GM12878 (cell line): Measurements from ENCODE around the gene C1S. TPM values are rescaled to one million over a fixed set of nuclear protein-coding genes. Genes with fewer than 3 reads are reported as not detected.

ENCODE experiments used
- ATAC-seq: fragments of 200-7000 bp; cut with Tn5 transposase; 3 replicates; pipeline ENCODE4 v1.9.1; 2020; ENCODE audit warnings: mild to moderate bottlenecking, moderate library complexity
- BruUV-seq: library from RNA; stranded (reverse); fragments of 400-500 nt; replicated peaks from 2 replicates; lab custom pipeline; 2021; lab: Mats Ljungman, UMichigan
- CTCF ChIA-PET: fragments of 300-600 bp; sonication (Branson Sonifier 250); formaldehyde crosslinking; extraction: SDS; loops from one replicate; lab custom pipeline; 2021; ENCODE audit warnings: inconsistent platforms; lab: Yijun Ruan, JAX
- POLR2A ChIA-PET: fragments of 350-600 bp; formaldehyde crosslinking; extraction: SDS; loops from one replicate; lab custom pipeline; 2021; ENCODE audit warnings: inconsistent platforms; lab: Charles Lee
- RAD21 ChIA-PET: fragments of 300-600 bp; sonication (Branson Sonifier 250); formaldehyde crosslinking; loops from one replicate; lab custom pipeline; 2023; ENCODE audit warnings: antibody characterized with exemption; ENCODE audit not compliant: unreplicated experiment; lab: Charles Lee
- SMC1A ChIA-PET: fragments of 300-600 bp; sonication (Branson Sonifier 250); formaldehyde crosslinking; loops from one replicate; lab custom pipeline; 2023; ENCODE audit not compliant: unreplicated experiment, uncharacterized antibody; lab: Charles Lee
- DNase-seq: peaks from one replicate; pipeline ENCODE4 v3.0.0-alpha.2; 2011; ENCODE audit warnings: low read depth, low spot score
- FAIRE-seq: peaks from 3 replicates; lab custom pipeline; 2011; peaks lifted over from hg19 to GRCh38; lab: Jason Lieb, UNC
- H2AFZ ChIP-seq: 2 replicates; pipeline ENCODE4 v1.6.0; 2011; ENCODE audit warnings: low read depth, low read length, control low read depth; ENCODE audit not compliant: control insufficient read depth
- H3K27ac ChIP-seq: 2 replicates; pipeline ENCODE4 v1.5.1; 2011; ENCODE audit warnings: control low read depth; ENCODE audit not compliant: control insufficient read depth, insufficient read depth
- H3K27me3 ChIP-seq, 2 experiments: replicated peaks in 1 of 2; 2 replicates each; pipeline versions ENCODE4 v1.6.0 to v1.6.1; 2011; ENCODE audit warnings: low read length in 1 of 2; ENCODE audit not compliant: control insufficient read depth in 2 of 2, insufficient read depth in 2 of 2
- H3K36me3 ChIP-seq, 2 experiments: 2 replicates each; pipeline ENCODE4 v1.5.1; 2011; ENCODE audit warnings: low read length in 1 of 2; ENCODE audit not compliant: control insufficient read depth in 2 of 2, insufficient read depth in 2 of 2
- H3K4me1 ChIP-seq: 2 replicates; pipeline ENCODE4 v1.6.1; 2011; ENCODE audit warnings: mild to moderate bottlenecking, low read length, moderate library complexity, mixed read lengths; ENCODE audit not compliant: control insufficient read depth, insufficient read depth
- H3K4me2 ChIP-seq: 2 replicates; pipeline ENCODE4 v1.6.0; 2011; ENCODE audit warnings: control low read depth; ENCODE audit not compliant: control insufficient read depth, insufficient read depth
- H3K4me3 ChIP-seq: fragments of 200-600 bp; sonication (generic); 2 replicates; pipeline ENCODE4 v1.5.1; 2016
- H3K79me2 ChIP-seq: 2 replicates; pipeline ENCODE4 v1.6.0; 2011; ENCODE audit warnings: low read length; ENCODE audit not compliant: control insufficient read depth, insufficient read depth
- H3K9ac ChIP-seq: 2 replicates; pipeline ENCODE4 v1.8.0; 2011; ENCODE audit warnings: low read length, control low read depth, mixed read lengths; ENCODE audit not compliant: control insufficient read depth, insufficient read depth
- H3K9me3 ChIP-seq: replicated peaks from 3 replicates; pipeline ENCODE4 v1.5.1; 2011; ENCODE audit warnings: mild to moderate bottlenecking, low read length; ENCODE audit not compliant: control insufficient read depth, insufficient read depth
- H4K20me1 ChIP-seq: 2 replicates; pipeline ENCODE4 v1.6.0; 2011; ENCODE audit not compliant: control insufficient read depth, insufficient read depth
- CBFB ChIP-seq: IDR thresholded peaks from 2 replicates; pipeline ENCODE4 v1.6.1; 2016; ENCODE audit warnings: antibody characterized with exemption, low read depth
- CBX5 ChIP-seq: sonication (generic); IDR thresholded peaks from 2 replicates; pipeline ENCODE4 v1.6.1; 2016; ENCODE audit warnings: low read depth, moderate library complexity, mild to moderate bottlenecking, inconsistent platforms
- IRF4 ChIP-seq: IDR thresholded peaks from 2 replicates; pipeline ENCODE4 v1.6.1; 2011; ENCODE audit warnings: low read depth, low read length
- TCF7 ChIP-seq: IDR thresholded peaks from 2 replicates; pipeline ENCODE4 v1.6.1; 2014; ENCODE audit warnings: antibody characterized with exemption, borderline replicate concordance
- ZNF384 ChIP-seq: IDR thresholded peaks from 2 replicates; pipeline ENCODE4 v1.6.1; 2012; ENCODE audit warnings: low read depth, mild to moderate bottlenecking, low read length, improper control_type of control experiment, borderline replicate concordance
- WGBS: methylation state at CpG from one replicate; pipeline ENCODE4 v1.1.6; 2016; ENCODE audit warnings: low lambda C conversion rate; ENCODE audit not compliant: insufficient replicate concordance, insufficient coverage; ENCODE audit errors: missing lambda C conversion rate; 5-methylcytosine and 5-hydroxymethylcytosine counted together
- in situ Hi-C: fragments of 300-500 bp; cut with MboI; formaldehyde crosslinking; loops from 9 replicates; pipeline ENCODE4 v1.14.3; 2018; ENCODE audit warnings: mixed read lengths
- intact Hi-C: fragments of 100-400 bp; cut with micrococcal nuclease; formaldehyde crosslinking; loops from one replicate; pipeline ENCODE4 v1.14.2; 2022; ENCODE audit not compliant: unreplicated experiment
- polyA plus RNA-seq, 11 experiments: library from polyadenylated mRNA; depleted of rRNA in 4 of 11; unstranded in 6 of 11; stranded (reverse) in 5 of 11; fragments of >200 nt; fragmentation: Nextera tagmentation in 4 of 11; fragmentation: Illumina TruSeq in 1 of 11; extraction: Ambion mirVana in 4 of 11; extraction: Trizol in 1 of 11; gene quantifications; 1 replicate in 1 of 11; 2 replicates in 10 of 11; pipeline versions ENCODE4 v1.2.1 to v1.2.3, GENCODE V29; 2011 to 2016; ENCODE audit warnings: inconsistent platforms in 2 of 11, missing spikeins in 2 of 11, low read depth in 1 of 11
- total RNA-seq, 4 experiments: library from RNA; depleted of rRNA in 3 of 4; stranded (reverse); fragments of >200 nt in 3 of 4; fragmentation: Illumina TruSeq in 1 of 4; extraction: Trizol in 1 of 4; gene quantifications; 2 replicates each; pipeline versions ENCODE4 v1.2.1 to v1.2.3, GENCODE V29; 2013 to 2021

The C1S gene
- total and polyA plus RNA-seq, 10 of the 15 experiments (the other 5 are each of a cell fraction or from before 2014, with no cell fraction given): 0.10 to 1.4 (median 0.42) TPM

DNA sequence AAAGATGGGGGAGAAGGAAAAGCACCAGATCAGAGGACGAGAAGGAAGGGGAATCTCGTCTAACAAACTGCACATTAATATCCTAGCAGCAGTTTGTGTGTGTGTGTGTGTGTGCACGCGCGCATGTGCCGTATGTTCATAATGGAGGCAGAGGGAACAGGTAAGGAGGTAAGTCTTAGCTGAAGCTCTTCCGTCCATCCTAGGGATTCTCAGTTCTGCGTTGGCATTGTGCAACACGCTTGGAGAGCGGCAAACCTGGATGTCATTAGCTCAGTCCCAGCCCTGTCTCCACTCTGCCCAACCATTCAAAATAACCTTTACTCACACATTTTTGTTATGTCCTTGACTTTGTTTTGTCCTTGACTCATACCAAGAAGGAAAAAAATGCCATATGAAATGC lies 33.4 kb downstream of the C1S start:
- ChIA-PET SMC1A (interaction anchor here (0.9 to 1.6 kb wide), 4 partner anchors 14 to 133 kb away, joined by 3 to 7 read pairs (median 4); no protein-coding TSS in a partner anchor), CTCF (interaction anchor here (0.6 to 3.5 kb wide), 9 partner anchors 14 to 224 kb away, joined by 3 to 26 read pairs (median 4); partner anchors contain the start of genes C12orf57, C1RL, RNU7-1 and SPSB2), RAD21 (interaction anchor here (1.4 kb wide), 2 partner anchors 14 to 150 kb away, joined by 4 read pairs; partner anchors contain the start of gene C12orf57), POLR2A (no interaction called here)
- WGBS: 70% methylated on average over 10 of the region's 10 CpGs
- Histone ChIP-seq H3K27me3 (no peaks in the 10 kb centered on the region; a peak in 1 of 4 replicates), H3K4me1 (no peaks in the 10 kb centered on the region), H3K4me3 (no peak overlapping the region), H3K9ac (no peak overlapping the region), H3K27ac (no peak overlapping the region), H3K79me2 (no peaks in the 10 kb centered on the region), H3K4me2 (no peak overlapping the region), H4K20me1 (no peaks in the 10 kb centered on the region), H3K9me3 (no peaks in the 10 kb centered on the region), H3K36me3 (no peaks in the 10 kb centered on the region), H2AFZ (no peak overlapping the region)
- BruUV-seq: no TSS peak
- FAIRE-seq (no peak), DNase-seq (no peak), ATAC-seq (no peak)
- intact Hi-C loops: loop anchor here (5.0 kb wide), 3 partner anchors 77 to 172 kb away; partner anchors contain the start of genes EMG1, LPCAT3 and PHB2
- in situ Hi-C loops: no loop called here
- TF ChIP-seq CBX5: no peak
- TF ChIP-seq TCF7: no peak
- no peak for TF ChIP-seq CBFB
- TF ChIP-seq ZNF384: no peak
- no peak for TF ChIP-seq IRF4
